Measurements from ENCODE around the gene PROCR. TPM values are rescaled to one million over a fixed set of nuclear protein-coding genes. Genes with fewer than 3 reads are reported as not detected.
A peak's percentile ranks its signal among the peaks of the same experiment; 100 is the strongest.

PROCR gene
- total and polyA plus RNA-seq, 2 donors (not counting 1 experiment from before 2014, with no cell fraction given): 24.5 to 50.5 TPM

DNA sequence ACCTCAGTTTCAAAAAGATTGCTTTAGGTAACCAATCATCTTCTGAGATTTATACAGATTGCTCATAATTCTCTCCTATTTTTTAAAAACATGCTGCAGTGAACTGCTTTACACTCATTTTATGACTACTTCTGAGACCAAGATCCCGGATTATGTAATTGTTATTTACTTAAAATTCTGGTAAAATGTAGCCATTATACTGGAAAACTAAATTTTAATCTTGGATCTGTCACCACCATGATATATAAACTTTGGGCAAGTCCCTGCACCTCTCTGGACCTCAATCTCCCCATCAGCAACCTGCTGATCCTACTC lies 477 bp upstream of the PROCR start:
- Histone ChIP-seq H3K4me1 (ENCODE audit: control insufficient read depth, extremely low read depth, insufficient read depth, low read length) (no peaks in the 10 kb centered on the region), H3K4me3 (replicated peaks in 1 of 4; ENCODE audit: control extremely low read depth in 1 of 4, insufficient read depth in 1 of 4, low read depth in 3 of 4, low read length in 4 of 4) (peak overlapping the region in 2 of 4 experiments; percentile 27 to 62), H3K4me2 (ENCODE audit: extremely low read depth, insufficient read depth, low read length) (no peak overlapping the region), H2AFZ (ENCODE audit: low read length) (no peak overlapping the region), H3K36me3 (ENCODE audit: control insufficient read depth, insufficient read depth, low read length) (no peaks in the 10 kb centered on the region), H3K27me3 (ENCODE audit: control insufficient read depth, insufficient read depth, low read length) (no peaks in the 10 kb centered on the region), H3K27ac (ENCODE audit: insufficient read depth, low read length) (no peak overlapping the region), H3K79me2 (ENCODE audit: control insufficient read depth, insufficient read depth, low read length) (no peaks in the 10 kb centered on the region), H3K9ac (ENCODE audit: insufficient read depth, low read length) (no peak overlapping the region), H4K20me1 (ENCODE audit: control insufficient read depth, extremely low read depth, insufficient read depth, low read length) (no peaks in the 10 kb centered on the region), H3K9me3 (ENCODE audit: control insufficient read depth, insufficient read depth, low read depth, low read length) (no peaks in the 10 kb centered on the region)
- DNase-seq (ENCODE audit: low read depth in 2 of 2): no peak
- TF ChIP-seq EZH2 (IDR thresholded peaks at IDR 0.05; ENCODE audit: low read length, missing control alignments): no peak
- TF ChIP-seq, protein P1, sequence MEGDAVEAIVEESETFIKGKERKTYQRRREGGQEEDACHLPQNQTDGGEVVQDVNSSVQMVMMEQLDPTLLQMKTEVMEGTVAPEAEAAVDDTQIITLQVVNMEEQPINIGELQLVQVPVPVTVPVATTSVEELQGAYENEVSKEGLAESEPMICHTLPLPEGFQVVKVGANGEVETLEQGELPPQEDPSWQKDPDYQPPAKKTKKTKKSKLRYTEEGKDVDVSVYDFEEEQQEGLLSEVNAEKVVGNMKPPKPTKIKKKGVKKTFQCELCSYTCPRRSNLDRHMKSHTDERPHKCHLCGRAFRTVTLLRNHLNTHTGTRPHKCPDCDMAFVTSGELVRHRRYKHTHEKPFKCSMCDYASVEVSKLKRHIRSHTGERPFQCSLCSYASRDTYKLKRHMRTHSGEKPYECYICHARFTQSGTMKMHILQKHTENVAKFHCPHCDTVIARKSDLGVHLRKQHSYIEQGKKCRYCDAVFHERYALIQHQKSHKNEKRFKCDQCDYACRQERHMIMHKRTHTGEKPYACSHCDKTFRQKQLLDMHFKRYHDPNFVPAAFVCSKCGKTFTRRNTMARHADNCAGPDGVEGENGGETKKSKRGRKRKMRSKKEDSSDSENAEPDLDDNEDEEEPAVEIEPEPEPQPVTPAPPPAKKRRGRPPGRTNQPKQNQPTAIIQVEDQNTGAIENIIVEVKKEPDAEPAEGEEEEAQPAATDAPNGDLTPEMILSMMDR (conservative IDR thresholded peaks at IDR 0.05 in 1 of 2, IDR thresholded peaks at IDR 0.05 in 1 of 2; ENCODE audit: low read depth in 1 of 2, low read length in 2 of 2): no peak

DNA sequence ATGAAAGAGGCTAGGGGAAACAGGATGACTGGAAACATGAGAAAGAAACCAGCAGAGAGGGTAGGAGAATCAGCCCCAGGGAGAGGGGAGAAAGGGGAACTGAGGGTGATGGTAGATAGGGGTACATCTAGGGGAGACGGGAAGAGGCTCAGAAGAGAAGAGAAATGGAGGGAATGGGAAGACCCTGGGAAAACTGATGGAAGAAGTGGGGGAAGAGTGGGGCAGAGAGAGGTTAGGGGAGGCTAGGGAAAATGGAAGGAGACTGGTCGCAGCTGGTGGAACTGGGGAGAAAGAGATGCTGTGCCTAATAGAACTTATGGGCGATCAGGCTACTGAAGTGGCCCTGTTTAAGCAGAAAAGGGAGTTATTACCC lies 548 bp downstream of the PROCR start:
- Histone ChIP-seq H3K79me2 (ENCODE audit: control insufficient read depth, insufficient read depth, low read length) (no peaks in the 10 kb centered on the region), H3K4me3 (replicated peaks in 1 of 4; ENCODE audit: control extremely low read depth in 1 of 4, insufficient read depth in 1 of 4, low read depth in 3 of 4, low read length in 4 of 4) (peak overlapping the region; percentile 62 to 68 (median 63)), H3K4me1 (ENCODE audit: control insufficient read depth, extremely low read depth, insufficient read depth, low read length) (no peaks in the 10 kb centered on the region), H4K20me1 (ENCODE audit: control insufficient read depth, extremely low read depth, insufficient read depth, low read length) (no peaks in the 10 kb centered on the region), H3K9ac (ENCODE audit: insufficient read depth, low read length) (no peak overlapping the region), H2AFZ (ENCODE audit: low read length) (peak overlapping the region; percentile 94), H3K36me3 (ENCODE audit: control insufficient read depth, insufficient read depth, low read length) (no peaks in the 10 kb centered on the region), H3K27ac (ENCODE audit: insufficient read depth, low read length) (peak overlapping the region; percentile 18), H3K9me3 (ENCODE audit: control insufficient read depth, insufficient read depth, low read depth, low read length) (no peaks in the 10 kb centered on the region), H3K27me3 (ENCODE audit: control insufficient read depth, insufficient read depth, low read length) (no peaks in the 10 kb centered on the region), H3K4me2 (ENCODE audit: extremely low read depth, insufficient read depth, low read length) (peak overlapping the region; percentile 98)
- no peak for TF ChIP-seq EZH2 (IDR thresholded peaks at IDR 0.05; ENCODE audit: low read length, missing control alignments)
- DNase-seq (ENCODE audit: low read depth in 2 of 2): no peak

DNA sequence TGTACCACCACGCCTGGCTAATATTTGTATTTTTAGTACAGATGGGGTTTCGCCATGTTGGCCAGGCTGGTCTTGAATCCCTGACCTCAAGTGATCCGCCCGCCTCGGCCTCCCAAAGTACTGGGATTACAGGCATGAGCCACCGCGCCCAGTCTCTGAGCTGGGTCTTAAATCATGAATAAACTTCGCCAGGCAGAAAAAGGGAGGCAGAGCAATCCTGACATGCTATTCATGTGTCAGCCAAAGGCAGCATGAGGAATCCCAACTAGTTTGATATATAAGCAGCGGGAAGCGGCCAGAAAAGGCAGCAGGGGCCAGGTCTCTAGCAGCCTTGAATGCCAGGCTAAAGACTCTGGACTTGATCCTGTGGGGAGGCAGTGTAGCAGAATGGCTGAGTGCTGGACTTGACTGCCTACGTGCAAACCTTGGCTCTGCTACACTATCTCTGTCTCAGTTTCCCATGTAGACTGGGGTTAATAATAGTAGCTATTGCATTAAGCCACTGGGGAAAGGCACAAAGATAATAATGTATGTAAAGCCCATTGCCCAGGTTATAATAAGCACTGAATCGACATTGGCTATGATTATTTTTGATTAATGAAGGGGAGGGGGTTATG lies 1.8 kb downstream of the PROCR start:
- no peak for TF ChIP-seq EZH2 (IDR thresholded peaks at IDR 0.05; ENCODE audit: low read length, missing control alignments)
- TF ChIP-seq, protein P1 (conservative IDR thresholded peaks at IDR 0.05 in 1 of 2, IDR thresholded peaks at IDR 0.05 in 1 of 2; ENCODE audit: low read depth in 1 of 2, low read length in 2 of 2): no peak
- Histone ChIP-seq H3K36me3 (ENCODE audit: control insufficient read depth, insufficient read depth, low read length) (no peaks in the 10 kb centered on the region), H3K9me3 (ENCODE audit: control insufficient read depth, insufficient read depth, low read depth, low read length) (no peaks in the 10 kb centered on the region), H4K20me1 (ENCODE audit: control insufficient read depth, extremely low read depth, insufficient read depth, low read length) (no peaks in the 10 kb centered on the region), H3K4me3 (replicated peaks in 1 of 4; ENCODE audit: control extremely low read depth in 1 of 4, insufficient read depth in 1 of 4, low read depth in 3 of 4, low read length in 4 of 4) (no peak overlapping the region), H3K9ac (ENCODE audit: insufficient read depth, low read length) (no peak overlapping the region), H3K4me2 (ENCODE audit: extremely low read depth, insufficient read depth, low read length) (no peak overlapping the region), H3K27me3 (ENCODE audit: control insufficient read depth, insufficient read depth, low read length) (no peaks in the 10 kb centered on the region), H3K4me1 (ENCODE audit: control insufficient read depth, extremely low read depth, insufficient read depth, low read length) (no peaks in the 10 kb centered on the region), H3K27ac (ENCODE audit: insufficient read depth, low read length) (no peak overlapping the region), H2AFZ (ENCODE audit: low read length) (no peak overlapping the region), H3K79me2 (ENCODE audit: control insufficient read depth, insufficient read depth, low read length) (no peaks in the 10 kb centered on the region)
- no peak for DNase-seq (ENCODE audit: low read depth in 2 of 2)
